GM12878 (cell line): ENCODE data around the gene KCNJ14. TPM values are rescaled to one million over a fixed set of nuclear protein-coding genes. Genes with fewer than 3 reads are reported as not detected.

Experiments
- ATAC-seq: fragments of 200-7000 bp; cut with Tn5 transposase; 3 replicates; pipeline ENCODE4 v1.9.1; 2020; ENCODE audit warnings: mild to moderate bottlenecking, moderate library complexity
- BruUV-seq: library from RNA; stranded (reverse); fragments of 400-500 nt; replicated peaks from 2 replicates; lab custom pipeline; 2021; lab: Mats Ljungman, UMichigan
- CTCF ChIA-PET: fragments of 300-600 bp; sonication (Branson Sonifier 250); formaldehyde crosslinking; extraction: SDS; loops from one replicate; lab custom pipeline; 2021; ENCODE audit warnings: inconsistent platforms; lab: Yijun Ruan, JAX
- POLR2A ChIA-PET: fragments of 350-600 bp; formaldehyde crosslinking; extraction: SDS; loops from one replicate; lab custom pipeline; 2021; ENCODE audit warnings: inconsistent platforms; lab: Charles Lee
- RAD21 ChIA-PET: fragments of 300-600 bp; sonication (Branson Sonifier 250); formaldehyde crosslinking; loops from one replicate; lab custom pipeline; 2023; ENCODE audit warnings: antibody characterized with exemption; ENCODE audit not compliant: unreplicated experiment; lab: Charles Lee
- SMC1A ChIA-PET: fragments of 300-600 bp; sonication (Branson Sonifier 250); formaldehyde crosslinking; loops from one replicate; lab custom pipeline; 2023; ENCODE audit not compliant: unreplicated experiment, uncharacterized antibody; lab: Charles Lee
- DNase-seq: peaks from one replicate; pipeline ENCODE4 v3.0.0-alpha.2; 2011; ENCODE audit warnings: low read depth, low spot score
- FAIRE-seq: peaks from 3 replicates; lab custom pipeline; 2011; peaks lifted over from hg19 to GRCh38; lab: Jason Lieb, UNC
- H2AFZ ChIP-seq: 2 replicates; pipeline ENCODE4 v1.6.0; 2011; ENCODE audit warnings: low read depth, low read length, control low read depth; ENCODE audit not compliant: control insufficient read depth
- H3K27ac ChIP-seq: 2 replicates; pipeline ENCODE4 v1.5.1; 2011; ENCODE audit warnings: control low read depth; ENCODE audit not compliant: control insufficient read depth, insufficient read depth
- H3K27me3 ChIP-seq, 2 experiments: replicated peaks in 1 of 2; 2 replicates each; pipeline versions ENCODE4 v1.6.0 to v1.6.1; 2011; ENCODE audit warnings: low read length in 1 of 2; ENCODE audit not compliant: control insufficient read depth in 2 of 2, insufficient read depth in 2 of 2
- H3K36me3 ChIP-seq, 2 experiments: 2 replicates each; pipeline ENCODE4 v1.5.1; 2011; ENCODE audit warnings: low read length in 1 of 2; ENCODE audit not compliant: control insufficient read depth in 2 of 2, insufficient read depth in 2 of 2
- H3K4me1 ChIP-seq: 2 replicates; pipeline ENCODE4 v1.6.1; 2011; ENCODE audit warnings: mild to moderate bottlenecking, low read length, moderate library complexity, mixed read lengths; ENCODE audit not compliant: control insufficient read depth, insufficient read depth
- H3K4me2 ChIP-seq: 2 replicates; pipeline ENCODE4 v1.6.0; 2011; ENCODE audit warnings: control low read depth; ENCODE audit not compliant: control insufficient read depth, insufficient read depth
- H3K4me3 ChIP-seq: fragments of 200-600 bp; sonication (generic); 2 replicates; pipeline ENCODE4 v1.5.1; 2016
- H3K79me2 ChIP-seq: 2 replicates; pipeline ENCODE4 v1.6.0; 2011; ENCODE audit warnings: low read length; ENCODE audit not compliant: control insufficient read depth, insufficient read depth
- H3K9ac ChIP-seq: 2 replicates; pipeline ENCODE4 v1.8.0; 2011; ENCODE audit warnings: low read length, control low read depth, mixed read lengths; ENCODE audit not compliant: control insufficient read depth, insufficient read depth
- H3K9me3 ChIP-seq: replicated peaks from 3 replicates; pipeline ENCODE4 v1.5.1; 2011; ENCODE audit warnings: mild to moderate bottlenecking, low read length; ENCODE audit not compliant: control insufficient read depth, insufficient read depth
- H4K20me1 ChIP-seq: 2 replicates; pipeline ENCODE4 v1.6.0; 2011; ENCODE audit not compliant: control insufficient read depth, insufficient read depth
- CHD2 ChIP-seq: IDR thresholded peaks from 2 replicates; pipeline ENCODE4 v1.6.1; 2011; ENCODE audit warnings: low read depth, low read length, improper control_type of control experiment, borderline replicate concordance
- CHD4 ChIP-seq: fragments of 200-600 bp; sonication (generic); IDR thresholded peaks from 2 replicates; pipeline ENCODE4 v1.6.1; 2016; ENCODE audit warnings: mild to moderate bottlenecking
- EGR1 ChIP-seq, 2 experiments: IDR thresholded peaks; 1 replicate in 1 of 2; 2 replicates in 1 of 2; pipeline ENCODE4 v1.6.1; 2011 to 2012; ENCODE audit warnings: low read depth in 2 of 2, low read length in 2 of 2, borderline replicate concordance in 1 of 2, mild to moderate bottlenecking in 1 of 2, moderate library complexity in 1 of 2
- ESRRA ChIP-seq: IDR thresholded peaks from 2 replicates; pipeline ENCODE4 v1.6.1; 2012; ENCODE audit warnings: mild to moderate bottlenecking, low read length, improper control_type of control experiment
- GABPA ChIP-seq: IDR thresholded peaks from 2 replicates; pipeline ENCODE4 v1.6.1; 2014; ENCODE audit warnings: antibody characterized with exemption, low read depth, mild to moderate bottlenecking, inconsistent platforms
- HDAC2 ChIP-seq: fragments of 200-600 bp; sonication (generic); IDR thresholded peaks from 2 replicates; pipeline ENCODE4 v1.6.1; 2017
- JUND ChIP-seq: IDR thresholded peaks from 2 replicates; pipeline ENCODE4 v1.6.1; 2012; ENCODE audit warnings: low read depth, mild to moderate bottlenecking, low read length, improper control_type of control experiment, moderate library complexity
- MEF2A ChIP-seq: IDR thresholded peaks from 2 replicates; pipeline ENCODE4 v1.6.1; 2011; ENCODE audit warnings: low read depth, mild to moderate bottlenecking, low read length, moderate library complexity; ENCODE audit not compliant: insufficient read depth
- MEF2B ChIP-seq: fragments of 450-650 bp; IDR thresholded peaks from 2 replicates; pipeline ENCODE4 v1.6.1; 2018; ENCODE audit warnings: mild to moderate bottlenecking, moderate library complexity; ENCODE audit not compliant: partially characterized antibody, poor library complexity, severe bottlenecking
- MTA3 ChIP-seq: IDR thresholded peaks from 2 replicates; pipeline ENCODE4 v1.6.1; 2012; ENCODE audit warnings: low read length, inconsistent platforms, borderline replicate concordance
- PAX5 ChIP-seq: IDR thresholded peaks from 2 replicates; pipeline ENCODE4 v1.6.1; 2011; ENCODE audit warnings: low read depth, low read length, borderline replicate concordance
- PAX8 ChIP-seq: fragments of 450-650 bp; IDR thresholded peaks from 2 replicates; pipeline ENCODE4 v1.6.1; 2017; ENCODE audit warnings: mild to moderate bottlenecking, moderate library complexity
- RUNX3 ChIP-seq: IDR thresholded peaks from 2 replicates; pipeline ENCODE4 v1.6.1; 2012; ENCODE audit warnings: low read length, inconsistent platforms
- SKIL ChIP-seq: fragments of 450-650 bp; IDR thresholded peaks from 2 replicates; pipeline ENCODE4 v1.6.1; 2017; ENCODE audit warnings: mild to moderate bottlenecking, low read depth, inconsistent platforms; ENCODE audit not compliant: poor library complexity, severe bottlenecking
- SUZ12 ChIP-seq: fragments of 200-600 bp; sonication (generic); IDR thresholded peaks from one replicate; pipeline ENCODE4 v1.6.1; 2018; ENCODE audit warnings: antibody characterized with exemption, mild to moderate bottlenecking; ENCODE audit not compliant: unreplicated experiment
- ZNF24 ChIP-seq: fragments of 450-650 bp; IDR thresholded peaks from 2 replicates; pipeline ENCODE4 v1.6.1; 2017; ENCODE audit warnings: antibody characterized with exemption, mild to moderate bottlenecking
- WGBS: methylation state at CpG from one replicate; pipeline ENCODE4 v1.1.6; 2016; ENCODE audit warnings: low lambda C conversion rate; ENCODE audit not compliant: insufficient replicate concordance, insufficient coverage; ENCODE audit errors: missing lambda C conversion rate; 5-methylcytosine and 5-hydroxymethylcytosine counted together
- in situ Hi-C: fragments of 300-500 bp; cut with MboI; formaldehyde crosslinking; loops from 9 replicates; pipeline ENCODE4 v1.14.3; 2018; ENCODE audit warnings: mixed read lengths
- intact Hi-C: fragments of 100-400 bp; cut with micrococcal nuclease; formaldehyde crosslinking; loops from one replicate; pipeline ENCODE4 v1.14.2; 2022; ENCODE audit not compliant: unreplicated experiment
- polyA plus RNA-seq, 11 experiments: library from polyadenylated mRNA; depleted of rRNA in 4 of 11; unstranded in 6 of 11; stranded (reverse) in 5 of 11; fragments of >200 nt; fragmentation: Nextera tagmentation in 4 of 11; fragmentation: Illumina TruSeq in 1 of 11; extraction: Ambion mirVana in 4 of 11; extraction: Trizol in 1 of 11; gene quantifications; 1 replicate in 1 of 11; 2 replicates in 10 of 11; pipeline versions ENCODE4 v1.2.1 to v1.2.3, GENCODE V29; 2011 to 2016; ENCODE audit warnings: inconsistent platforms in 2 of 11, missing spikeins in 2 of 11, low read depth in 1 of 11
- total RNA-seq, 4 experiments: library from RNA; depleted of rRNA in 3 of 4; stranded (reverse); fragments of >200 nt in 3 of 4; fragmentation: Illumina TruSeq in 1 of 4; extraction: Trizol in 1 of 4; gene quantifications; 2 replicates each; pipeline versions ENCODE4 v1.2.1 to v1.2.3, GENCODE V29; 2013 to 2021
- TF ChIP-seq, protein P1 (sequence below): IDR thresholded peaks from 2 replicates; pipeline ENCODE4 v1.6.1; 2012; ENCODE audit warnings: low read depth, low read length, improper control_type of control experiment
- TF ChIP-seq, protein P2 (sequence below): fragments of 450-650 bp; IDR thresholded peaks from 2 replicates; pipeline ENCODE4 v1.6.1; 2018; ENCODE audit warnings: mild to moderate bottlenecking, low read depth, moderate library complexity; ENCODE audit not compliant: partially characterized antibody

The KCNJ14 gene
- total and polyA plus RNA-seq, 10 of the 15 experiments (the other 5 are each of a cell fraction or from before 2014, with no cell fraction given): 0.24 to 1.4 (median 0.42) TPM

- H3K36me3 ChIP-seq: no peaks in the 10 kb centered on the region
- DNase-seq: peak; percentile 59
- peak; percentile 41 for FAIRE-seq
- BruUV-seq: no TSS peak
- WGBS: 21% methylated on average over 11 of the region's 20 CpGs
- no peaks in the 10 kb centered on the region for H4K20me1 ChIP-seq
- H3K27me3 ChIP-seq: no peaks in the 10 kb centered on the region
- peak overlapping the region; percentile 64 for H2AFZ ChIP-seq
- H3K79me2 ChIP-seq: no peaks in the 10 kb centered on the region
- CTCF ChIA-PET: interaction anchor here (0.7 to 1.4 kb wide), 4 partner anchors 12 to 111 kb away, joined by 3 to 7 read pairs (median 6); partner anchors contain the start of gene KDELR1
- ATAC-seq: peak; percentile 85
- H3K9me3 ChIP-seq: no peaks in the 10 kb centered on the region
- RAD21 ChIA-PET: interaction anchor here (0.8 to 1.2 kb wide), 4 partner anchors 11 to 168 kb away, joined by 3 to 7 read pairs (median 3); no protein-coding TSS in a partner anchor
- intact Hi-C loops: no loop called here
- no peak overlapping the region for H3K27ac ChIP-seq
- H3K4me1 ChIP-seq: peaks cover 4% of the 10 kb centered on the region; the same call in 1 of the 2 replicates
- POLR2A ChIA-PET: interaction anchor here (0.5 to 0.6 kb wide), 4 partner anchors 49 to 908 kb away, joined by 3 to 6 read pairs (median 3); no protein-coding TSS in a partner anchor
- peak overlapping the region; percentile 53; the same call in 1 of the 2 replicates for H3K4me3 ChIP-seq
- in situ Hi-C loops: no loop called here
- peak overlapping the region; percentile 91 for H3K4me2 ChIP-seq
- SMC1A ChIA-PET: interaction anchor here (0.8 to 0.9 kb wide), 3 partner anchors 8 to 83 kb away, joined by 3 read pairs; no protein-coding TSS in a partner anchor
- H3K9ac ChIP-seq: no peak overlapping the region
- TF ChIP-seq MTA3: no peak
- TF ChIP-seq PAX5: no peak
- TF ChIP-seq SUZ12: no peak
- TF ChIP-seq, protein P1, sequence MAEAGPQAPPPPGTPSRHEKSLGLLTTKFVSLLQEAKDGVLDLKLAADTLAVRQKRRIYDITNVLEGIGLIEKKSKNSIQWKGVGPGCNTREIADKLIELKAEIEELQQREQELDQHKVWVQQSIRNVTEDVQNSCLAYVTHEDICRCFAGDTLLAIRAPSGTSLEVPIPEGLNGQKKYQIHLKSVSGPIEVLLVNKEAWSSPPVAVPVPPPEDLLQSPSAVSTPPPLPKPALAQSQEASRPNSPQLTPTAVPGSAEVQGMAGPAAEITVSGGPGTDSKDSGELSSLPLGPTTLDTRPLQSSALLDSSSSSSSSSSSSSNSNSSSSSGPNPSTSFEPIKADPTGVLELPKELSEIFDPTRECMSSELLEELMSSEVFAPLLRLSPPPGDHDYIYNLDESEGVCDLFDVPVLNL: no peak
- TF ChIP-seq, protein P2, sequence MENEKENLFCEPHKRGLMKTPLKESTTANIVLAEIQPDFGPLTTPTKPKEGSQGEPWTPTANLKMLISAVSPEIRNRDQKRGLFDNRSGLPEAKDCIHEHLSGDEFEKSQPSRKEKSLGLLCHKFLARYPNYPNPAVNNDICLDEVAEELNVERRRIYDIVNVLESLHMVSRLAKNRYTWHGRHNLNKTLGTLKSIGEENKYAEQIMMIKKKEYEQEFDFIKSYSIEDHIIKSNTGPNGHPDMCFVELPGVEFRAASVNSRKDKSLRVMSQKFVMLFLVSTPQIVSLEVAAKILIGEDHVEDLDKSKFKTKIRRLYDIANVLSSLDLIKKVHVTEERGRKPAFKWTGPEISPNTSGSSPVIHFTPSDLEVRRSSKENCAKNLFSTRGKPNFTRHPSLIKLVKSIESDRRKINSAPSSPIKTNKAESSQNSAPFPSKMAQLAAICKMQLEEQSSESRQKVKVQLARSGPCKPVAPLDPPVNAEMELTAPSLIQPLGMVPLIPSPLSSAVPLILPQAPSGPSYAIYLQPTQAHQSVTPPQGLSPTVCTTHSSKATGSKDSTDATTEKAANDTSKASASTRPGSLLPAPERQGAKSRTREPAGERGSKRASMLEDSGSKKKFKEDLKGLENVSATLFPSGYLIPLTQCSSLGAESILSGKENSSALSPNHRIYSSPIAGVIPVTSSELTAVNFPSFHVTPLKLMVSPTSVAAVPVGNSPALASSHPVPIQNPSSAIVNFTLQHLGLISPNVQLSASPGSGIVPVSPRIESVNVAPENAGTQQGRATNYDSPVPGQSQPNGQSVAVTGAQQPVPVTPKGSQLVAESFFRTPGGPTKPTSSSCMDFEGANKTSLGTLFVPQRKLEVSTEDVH: no peak
- no peak for TF ChIP-seq ZNF24
- no peak for TF ChIP-seq CHD2
- TF ChIP-seq MEF2B: peak; percentile 10
- TF ChIP-seq JUND: no peak
- no peak for TF ChIP-seq CHD4
- TF ChIP-seq HDAC2: no peak
- TF ChIP-seq ESRRA: no peak
- TF ChIP-seq EGR1 (IDR thresholded peaks at IDR 0.05; ENCODE audit: borderline replicate concordance in 1 of 2, low read depth in 2 of 2, low read length in 2 of 2): no peak
- TF ChIP-seq GABPA: no peak
- TF ChIP-seq PAX8: no peak
- TF ChIP-seq RUNX3: no peak
- no peak for TF ChIP-seq MEF2A
- no peak for TF ChIP-seq SKIL
These were observed 46.3 kb downstream of the KCNJ14 start for GRCh38 chr19:48501494-48502349.
